HepG2 (cell line): ENCODE data around the gene TDRD3. TPM values are rescaled to one million over a fixed set of nuclear protein-coding genes. Genes with fewer than 3 reads are reported as not detected.

Experiments used
- BCL3 ChIP-seq: sonication (generic); formaldehyde crosslinking; IDR thresholded peaks from 2 replicates; pipeline ENCODE4 v1.5.1; 2020; ENCODE audit warnings: mild to moderate bottlenecking, missing genetic modification reagents, moderate library complexity
- CCDC6 ChIP-seq: sonication (generic); formaldehyde crosslinking; IDR thresholded peaks from 2 replicates; pipeline ENCODE4 v1.8.1; 2022; ENCODE audit warnings: mild to moderate bottlenecking, missing genetic modification reagents, moderate library complexity
- CHD2 ChIP-seq: IDR thresholded peaks from 2 replicates; pipeline ENCODE4 v1.6.1; 2011; ENCODE audit warnings: low read depth, low read length, improper control_type of control experiment
- DR1 ChIP-seq: sonication (generic); formaldehyde crosslinking; IDR thresholded peaks from 2 replicates; pipeline ENCODE4 v1.8.0; 2021; ENCODE audit warnings: mild to moderate bottlenecking, missing genetic modification reagents, inconsistent platforms
- HDAC2 ChIP-seq: sonication (generic); formaldehyde crosslinking; IDR thresholded peaks from 2 replicates; pipeline ENCODE4 v1.4.0; 2020; ENCODE audit warnings: missing genetic modification reagents
- LCORL ChIP-seq, 2 experiments: fragments of 450-650 bp in 1 of 2; sonication (generic) in 1 of 2; formaldehyde crosslinking in 1 of 2; IDR thresholded peaks; 2 replicates each; pipeline versions ENCODE4 v1.5.0 to v1.6.1; 2017 to 2020; ENCODE audit warnings: antibody characterized with exemption in 1 of 2, missing genetic modification reagents in 1 of 2
- MYPOP ChIP-seq: sonication (generic); formaldehyde crosslinking; IDR thresholded peaks from 2 replicates; pipeline ENCODE4 v1.8.1; 2023; ENCODE audit warnings: mild to moderate bottlenecking, moderate library complexity, missing genetic modification reagents
- NKX3-1 ChIP-seq: sonication (generic); formaldehyde crosslinking; IDR thresholded peaks from 2 replicates; pipeline ENCODE4 v1.5.0; 2020; ENCODE audit warnings: missing genetic modification reagents
- POLR2AphosphoS5 ChIP-seq: IDR thresholded peaks from 2 replicates; pipeline ENCODE4 v1.6.1; 2012; ENCODE audit warnings: low read depth, low read length
- PREB ChIP-seq: sonication (generic); formaldehyde crosslinking; IDR thresholded peaks from 2 replicates; pipeline ENCODE4 v1.4.0; 2020; ENCODE audit warnings: missing genetic modification reagents
- RELA ChIP-seq: sonication (generic); formaldehyde crosslinking; IDR thresholded peaks from 2 replicates; pipeline ENCODE4 v1.4.0; 2020; ENCODE audit warnings: missing genetic modification reagents
- XRCC5 ChIP-seq: fragments of 200-400 bp; formaldehyde crosslinking; optimal IDR thresholded peaks from 2 replicates; pipeline ENCODE3; 2017; ENCODE audit warnings: mild to moderate bottlenecking, low read length
- ZFY ChIP-seq: sonication (generic); formaldehyde crosslinking; IDR thresholded peaks from 2 replicates; pipeline ENCODE4 v1.4.0; 2020; ENCODE audit warnings: missing genetic modification reagents
- ZGPAT ChIP-seq: IDR thresholded peaks from 2 replicates; pipeline ENCODE4 v1.6.1; 2016; ENCODE audit warnings: mild to moderate bottlenecking
- ZMYM4 ChIP-seq: sonication (generic); formaldehyde crosslinking; IDR thresholded peaks from 2 replicates; pipeline ENCODE4 v1.8.1; 2023; ENCODE audit warnings: mild to moderate bottlenecking, missing genetic modification reagents
- ZNF232 ChIP-seq: sonication (generic); formaldehyde crosslinking; IDR thresholded peaks from 2 replicates; pipeline ENCODE4 v1.4.0; 2020; ENCODE audit warnings: missing genetic modification reagents, borderline replicate concordance
- ZNF574 ChIP-seq: sonication (generic); formaldehyde crosslinking; IDR thresholded peaks from 2 replicates; pipeline ENCODE4 v1.4.0; 2020; ENCODE audit warnings: missing genetic modification reagents
- ZXDC ChIP-seq: sonication (generic); formaldehyde crosslinking; IDR thresholded peaks from 2 replicates; pipeline ENCODE4 v1.5.0; 2020; ENCODE audit warnings: mild to moderate bottlenecking, missing genetic modification reagents
- polyA plus RNA-seq, 8 experiments: library from polyadenylated mRNA; depleted of rRNA in 3 of 8; stranded (reverse) in 7 of 8; unstranded in 1 of 8; fragments of >200 nt; fragmentation: Illumina TruSeq in 4 of 8; extraction: Trizol in 4 of 8; gene quantifications; 2 replicates each; pipeline versions ENCODE4 v1.2.1 to v1.2.3, GENCODE V29; 2011 to 2016; ENCODE audit warnings: low read depth in 4 of 8, missing spikeins in 1 of 8, mixed read lengths in 1 of 8; ENCODE audit not compliant: insufficient read depth in 1 of 8
- total RNA-seq, 5 experiments: library from RNA; depleted of rRNA; stranded (reverse); fragments of >200 nt; fragmentation: Illumina TruSeq; extraction: Trizol; gene quantifications; 2 replicates each; pipeline ENCODE4 v1.2.3, GENCODE V29; 2016; ENCODE audit warnings: low read depth in 1 of 5

TDRD3 gene
- total and polyA plus RNA-seq, 2 of the 13 experiments (the other 11 are each of a cell fraction or from before 2014, with no cell fraction given) = 4.7 to 11.8 TPM

GRCh38 chr13:60395971-60396782 is 843 bp upstream of the TDRD3 start (continued):
- TF ChIP-seq ZGPAT (CRISPR knock-in tag) (peak; percentile 42; the same call in 1 of the 2 replicates), XRCC5 (peak; percentile 36), ZNF232 (CRISPR knock-in tag) (peak; percentile 70; the same call in 1 of the 2 replicates), ZXDC (CRISPR knock-in tag) (0 out of 2 replicates have a peak, but pooled peaks have one; percentile 19), ZMYM4 (CRISPR knock-in tag) (peak; percentile 91), RELA (CRISPR knock-in tag) (no peak), POLR2AphosphoS5 (peak; percentile 79), PREB (no peak), LCORL (IDR thresholded peaks at IDR 0.05) (no peak), LCORL (CRISPR knock-in tag; IDR thresholded peaks at IDR 0.05) (peak; percentile 69), ZNF574 (CRISPR knock-in tag) (peak; percentile 32; the same call in 1 of the 2 replicates), MYPOP (peak; percentile 93), CCDC6 (CRISPR knock-in tag) (0 out of 2 replicates have a peak, but pooled peaks have one; percentile 60), NKX3-1 (peak; percentile 13; the same call in 1 of the 2 replicates), CHD2 (peak; percentile 65), ZFY (CRISPR knock-in tag) (peak; percentile 79), BCL3 (peak; percentile 77), HDAC2 (CRISPR knock-in tag) (no peak), DR1 (CRISPR knock-in tag) (peak; percentile 52)
